HG03045 (cell line): ENCODE data around the gene PTPN14.

Experiments
- ATAC-seq: cut with Tn5 transposase; IDR thresholded peaks from one replicate; pipeline ENCODE4 v1.9.1; 2021; ENCODE audit warnings: mild to moderate bottlenecking, moderate library complexity; ENCODE audit not compliant: unreplicated experiment

The PTPN14 gene

GRCh38 chr1:214344897-214345296 lies 206.5 kb downstream of the PTPN14 start:
- ATAC-seq, result no peak

- ATAC-seq, result no peak
These were observed 208.9 kb downstream of the PTPN14 start for GRCh38 chr1:214342525-214342924.

GRCh38 chr1:214341932-214342331 lies 209.5 kb downstream of the PTPN14 start:
- no peak for ATAC-seq

GRCh38 chr1:214341459-214341858 lies 209.9 kb downstream of the PTPN14 start:
- ATAC-seq, result no peak

- ATAC-seq, result no peak
These were observed 213.2 kb downstream of the PTPN14 start for GRCh38 chr1:214338212-214338611.

GRCh38 chr1:214337511-214337910 lies 213.9 kb downstream of the PTPN14 start:
- ATAC-seq, result no peak

GRCh38 chr1:214337015-214337414 lies 214.4 kb downstream of the PTPN14 start:
- ATAC-seq, result no peak

- ATAC-seq, result no peak
These were observed 215.8 kb downstream of the PTPN14 start for GRCh38 chr1:214335567-214335966.

- ATAC-seq, result no peak
These were observed 218.2 kb downstream of the PTPN14 start for GRCh38 chr1:214332946-214333798.

GRCh38 chr1:214331827-214332423 lies 219.5 kb downstream of the PTPN14 start:
- ATAC-seq, result peak; percentile 42

GRCh38 chr1:214331180-214331579 lies 220.2 kb downstream of the PTPN14 start:
- ATAC-seq, result no peak

- ATAC-seq, result no peak
These were observed 220.7 kb downstream of the PTPN14 start for GRCh38 chr1:214330715-214331114.

GRCh38 chr1:214330222-214330621 lies 221.2 kb downstream of the PTPN14 start:
- no peak for ATAC-seq

GRCh38 chr1:214329470-214330220 lies 221.8 kb downstream of the PTPN14 start:
- no peak for ATAC-seq

- ATAC-seq, result peak; percentile 89
These were observed 222.5 kb downstream of the PTPN14 start for GRCh38 chr1:214328770-214329469.

- no peak for ATAC-seq
These were observed 223.9 kb downstream of the PTPN14 start for GRCh38 chr1:214327514-214327913.

- ATAC-seq, result peak; percentile 58
These were observed 225.0 kb downstream of the PTPN14 start for GRCh38 chr1:214326406-214326805.

- no peak for ATAC-seq
These were observed 226.3 kb downstream of the PTPN14 start for GRCh38 chr1:214324896-214325800.

GRCh38 chr1:214321705-214322453 lies 229.5 kb downstream of the PTPN14 start:
- no peak for ATAC-seq
